Stomach (tissue), 9 donors: ENCODE results near the gene IDI2. TPM values are rescaled to one million over a fixed set of nuclear protein-coding genes. Genes with fewer than 3 reads are reported as not detected.

Experiments
- DNase-seq, 2 donors: peaks; one replicate each; pipeline versions ENCODE4 v3.0.0 to v3.0.0-alpha.2; 2013 to 2019
- H3K27ac ChIP-seq, 5 donors: fragments of 200-600 bp in 4 of 5; sonication (generic) in 4 of 5; one replicate each; pipeline ENCODE4 v1.5.1; 2013 to 2019; ENCODE audit warnings: mild to moderate bottlenecking in 1 of 5, moderate library complexity in 1 of 5
- H3K27me3 ChIP-seq, 3 donors: fragments of 200-600 bp; sonication (generic); one replicate each; pipeline ENCODE4 v1.5.1; 2017 to 2019; ENCODE audit warnings: mixed run types in 1 of 3
- H3K36me3 ChIP-seq, 4 donors: fragments of 200-600 bp; sonication (generic); 1 replicate in 3 of 4; 2 replicates in 1 of 4; pipeline ENCODE4 v1.5.1; 2016 to 2019
- H3K4me1 ChIP-seq, 4 donors: fragments of 200-600 bp; sonication (generic); one replicate each; pipeline ENCODE4 v1.5.1; 2016 to 2019
- H3K4me3 ChIP-seq, 4 donors: fragments of 200-600 bp; sonication (generic) in 3 of 4; one replicate each; pipeline ENCODE4 v1.5.1; 2016 to 2019; ENCODE audit warnings: mild to moderate bottlenecking in 1 of 4
- H3K9me3 ChIP-seq, 4 donors: fragments of 200-600 bp; sonication (generic); one replicate each; pipeline ENCODE4 v1.5.1; 2016 to 2019
- EP300 ChIP-seq: sonication (generic); formaldehyde crosslinking; IDR thresholded peaks from one replicate; pipeline ENCODE4 v1.6.1; 2017; ENCODE audit warnings: antibody characterized with exemption
- POLR2A ChIP-seq, 4 donors: fragments of 450-650 bp; IDR thresholded peaks; one replicate each; pipeline ENCODE4 v1.6.1; 2016; ENCODE audit warnings: antibody characterized with exemption in 4 of 4, control low read depth in 2 of 4, mild to moderate bottlenecking in 1 of 4, moderate library complexity in 1 of 4
- POLR2AphosphoS5 ChIP-seq, 3 donors: sonication (generic); formaldehyde crosslinking; IDR thresholded peaks; one replicate each; pipeline ENCODE4 v1.6.1; 2016; ENCODE audit warnings: antibody characterized with exemption in 3 of 3
- WGBS, 5 donors: extraction: QIAGEN DNeasy Blood & Tissue Kit in 3 of 5; methylation state at CpG; one replicate each; pipeline versions ENCODE4 v1.1.5 to v1.1.7; 2013 to 2018; 5-methylcytosine and 5-hydroxymethylcytosine counted together
- intact Hi-C: fragments of 100-400 bp; cut with DNase I; formaldehyde crosslinking; loops from one replicate; pipeline ENCODE4 v1.15.1; 2023; ENCODE audit warnings: low total_unique reads
- polyA plus RNA-seq, 3 donors: library from polyadenylated mRNA; stranded (reverse); fragments of 200-250 nt; gene quantifications; one replicate each; pipeline ENCODE4 v1.2.3, GENCODE V29; 2013
- total RNA-seq, 5 donors: library from RNA; depleted of rRNA; stranded (reverse); fragments of >200 nt; gene quantifications; one replicate each; pipeline versions ENCODE4 v1.1.0 to v1.2.3, GENCODE V29; 2014 to 2016
- TF ChIP-seq, protein P1 (sequence below), 7 experiments: fragments of 450-650 bp in 4 of 7; fragments of 200-600 bp in 3 of 7; sonication (generic) in 3 of 7; IDR thresholded peaks; one replicate each; pipeline ENCODE4 v1.5.1; 2016 to 2019; ENCODE audit warnings: antibody characterized with exemption in 7 of 7, control low read depth in 2 of 7, mild to moderate bottlenecking in 1 of 7
- donor health status: healthy with polysubstance abuse.
- donor health status: Bipolar disorder and iron deficiency.
- donor health status: healthy.

Gene IDI2
- total and polyA plus RNA-seq, 8 donors = 2.9 TPM; not detected in 7

GRCh38 chr10:969473-970150 lies 56.0 kb downstream of the IDI2 start:
- TF ChIP-seq, protein P1, sequence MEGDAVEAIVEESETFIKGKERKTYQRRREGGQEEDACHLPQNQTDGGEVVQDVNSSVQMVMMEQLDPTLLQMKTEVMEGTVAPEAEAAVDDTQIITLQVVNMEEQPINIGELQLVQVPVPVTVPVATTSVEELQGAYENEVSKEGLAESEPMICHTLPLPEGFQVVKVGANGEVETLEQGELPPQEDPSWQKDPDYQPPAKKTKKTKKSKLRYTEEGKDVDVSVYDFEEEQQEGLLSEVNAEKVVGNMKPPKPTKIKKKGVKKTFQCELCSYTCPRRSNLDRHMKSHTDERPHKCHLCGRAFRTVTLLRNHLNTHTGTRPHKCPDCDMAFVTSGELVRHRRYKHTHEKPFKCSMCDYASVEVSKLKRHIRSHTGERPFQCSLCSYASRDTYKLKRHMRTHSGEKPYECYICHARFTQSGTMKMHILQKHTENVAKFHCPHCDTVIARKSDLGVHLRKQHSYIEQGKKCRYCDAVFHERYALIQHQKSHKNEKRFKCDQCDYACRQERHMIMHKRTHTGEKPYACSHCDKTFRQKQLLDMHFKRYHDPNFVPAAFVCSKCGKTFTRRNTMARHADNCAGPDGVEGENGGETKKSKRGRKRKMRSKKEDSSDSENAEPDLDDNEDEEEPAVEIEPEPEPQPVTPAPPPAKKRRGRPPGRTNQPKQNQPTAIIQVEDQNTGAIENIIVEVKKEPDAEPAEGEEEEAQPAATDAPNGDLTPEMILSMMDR (IDR thresholded peaks at IDR 0.05) = no peak
- TF ChIP-seq POLR2AphosphoS5 (IDR thresholded peaks at IDR 0.05) (no peak), EP300 (no peak), POLR2A (IDR thresholded peaks at IDR 0.05) (no peak)
- Histone ChIP-seq H3K9me3 (no peaks in the 10 kb centered on the region), H3K4me1 (peaks cover 18 to 50% (median 48%) of the 10 kb centered on the region in 4 donors), H3K27me3 (no peaks in the 10 kb centered on the region), H3K4me3 (no peak overlapping the region), H3K36me3 (no peaks in the 10 kb centered on the region), H3K27ac (peak overlapping the region; percentile 83 to 92 (median 85))
- no peak for DNase-seq
- intact Hi-C loops = no loop called here
- 63 to 73% (median 70%) methylated on average over 15 of the region's 15 CpGs for WGBS, 5 donors

Other genes starting within 250 kb of the IDI2 start
- gene LARP4B, start 94.2 kb downstream of the IDI2 start, total RNA-seq = 100 to 1,000 TPM in 2 of 5 donors, 10 to 100 TPM in 3; 33.6 to 269 (median 87.0) TPM
- 10 to 100 TPM; 11.8 to 15.3 (median 13.2) TPM for gene LARP4B, start 94.2 kb downstream of the IDI2 start, polyA plus RNA-seq
- 10 to 100 TPM in 4 of 5 donors, 1 to 10 TPM in 1; 8.8 to 61.7 (median 28.1) TPM for gene GTPBP4, start 37.4 kb downstream of the IDI2 start, total RNA-seq
- 10 to 100 TPM; 13.3 to 17.4 (median 16.2) TPM for gene GTPBP4, start 37.4 kb downstream of the IDI2 start, polyA plus RNA-seq
- 10 to 100 TPM; 18.4 to 79.1 (median 21.6) TPM for gene IDI1, start 23.3 kb upstream of the IDI2 start, total RNA-seq
- 10 to 100 TPM; 31.6 to 76.5 (median 54.7) TPM for gene IDI1, start 23.3 kb upstream of the IDI2 start, polyA plus RNA-seq
- 100 to 1,000 TPM in 1 of 5 donors, 10 to 100 TPM in 4; 11.9 to 165 (median 18.0) TPM for gene WDR37, start 30.5 kb upstream of the IDI2 start, total RNA-seq
- 1 to 10 TPM; 5.3 to 5.7 (median 5.3) TPM for gene WDR37, start 30.5 kb upstream of the IDI2 start, polyA plus RNA-seq